HG02884 (cell line): Measurements from ENCODE around the gene BICD1.

ENCODE experiments used
- ATAC-seq: cut with Tn5 transposase; IDR thresholded peaks from one replicate; pipeline ENCODE4 v1.9.1; 2021; ENCODE audit warnings: mild to moderate bottlenecking, moderate library complexity; ENCODE audit not compliant: unreplicated experiment

The BICD1 gene

DNA sequence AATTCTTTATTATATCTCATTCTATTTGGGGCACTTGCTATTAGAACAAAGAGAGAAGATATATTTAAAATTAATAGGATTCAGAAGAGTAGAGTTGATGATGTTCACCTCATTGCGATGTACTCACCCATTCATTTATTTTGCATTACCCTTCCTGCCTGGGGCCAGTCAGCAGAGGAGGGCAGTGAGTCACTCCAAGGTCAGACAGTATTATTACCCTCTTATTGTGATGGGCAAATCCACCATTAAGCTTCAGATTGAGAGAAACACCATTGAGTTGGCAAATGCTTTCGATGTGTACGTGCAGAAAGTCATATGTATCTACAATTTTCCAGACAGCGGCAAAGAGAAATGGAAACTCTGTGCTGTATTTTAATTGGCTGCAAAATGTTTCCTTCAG, 134.2 kb downstream of the BICD1 start:
- no peak for ATAC-seq

GRCh38 chr12:32242641-32243040, 136.0 kb downstream of the BICD1 start:
- ATAC-seq, result no peak

GRCh38 chr12:32248441-32249140, 141.9 kb downstream of the BICD1 start:
- no peak for ATAC-seq

DNA sequence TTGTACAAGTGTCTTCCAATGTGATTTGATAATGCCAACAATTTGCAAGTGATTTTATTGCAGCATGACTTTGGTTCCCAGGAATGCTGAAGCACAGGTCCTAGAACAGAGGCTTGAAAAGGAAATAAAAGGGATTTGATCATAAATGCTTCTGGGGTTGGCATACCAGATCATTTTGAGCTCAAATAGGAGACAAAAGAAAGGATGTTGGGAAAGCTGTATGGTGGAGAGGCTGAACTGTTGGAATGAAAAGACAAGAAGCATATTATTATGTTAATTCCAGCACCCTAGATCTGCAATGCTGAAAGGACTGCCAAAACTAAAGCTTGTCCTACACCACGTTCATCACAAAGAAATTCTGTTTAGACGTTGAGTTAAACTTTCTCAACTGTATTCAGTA, 143.1 kb downstream of the BICD1 start:
- ATAC-seq, result no peak

DNA sequence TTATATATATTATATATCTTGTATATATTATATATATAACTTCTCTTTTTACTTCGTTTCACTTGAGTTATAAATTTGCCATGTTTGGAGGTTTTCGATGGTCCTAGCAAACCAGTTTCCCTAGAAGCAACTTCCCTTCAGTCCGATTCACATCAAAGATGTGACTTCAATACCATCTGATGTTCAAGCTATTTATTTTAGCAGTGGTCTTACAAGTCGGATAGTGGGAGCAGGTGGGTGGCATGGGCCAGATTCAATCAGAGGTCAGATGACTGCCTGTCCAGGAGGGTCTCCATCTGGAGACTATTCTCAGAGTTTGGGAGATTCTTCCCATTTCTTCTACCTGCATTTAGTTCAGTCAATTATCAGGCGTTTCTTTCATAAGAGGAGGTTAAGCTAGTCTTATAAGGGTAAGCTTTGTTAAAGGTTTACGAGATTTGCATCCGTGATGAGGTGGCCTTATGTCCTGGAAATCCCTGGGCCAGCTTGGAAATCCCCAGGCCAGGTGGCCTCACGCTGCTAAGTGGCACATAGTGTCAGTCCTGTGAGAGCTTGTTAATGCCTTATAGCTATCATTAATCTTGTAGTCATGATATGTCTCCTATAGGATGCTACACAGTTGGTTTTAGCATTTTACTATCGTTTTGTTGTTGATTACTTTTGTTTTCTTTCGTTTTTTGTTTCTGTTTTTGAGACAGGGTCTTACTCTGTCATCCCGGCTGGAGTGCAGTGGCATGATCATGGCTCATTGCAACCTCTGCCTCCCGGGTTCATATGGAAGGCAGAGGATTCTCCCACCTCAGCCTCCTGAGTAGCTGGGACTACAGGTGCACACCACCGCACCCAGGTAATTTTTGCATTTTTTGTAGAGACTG, 145.8 kb downstream of the BICD1 start:
- peak; percentile 85 for ATAC-seq

- ATAC-seq, result no peak
Measured at GRCh38 chr12:32253154-32253790, 146.6 kb downstream of the BICD1 start.

GRCh38 chr12:32254260-32254956, 147.8 kb downstream of the BICD1 start:
- ATAC-seq, result no peak

DNA sequence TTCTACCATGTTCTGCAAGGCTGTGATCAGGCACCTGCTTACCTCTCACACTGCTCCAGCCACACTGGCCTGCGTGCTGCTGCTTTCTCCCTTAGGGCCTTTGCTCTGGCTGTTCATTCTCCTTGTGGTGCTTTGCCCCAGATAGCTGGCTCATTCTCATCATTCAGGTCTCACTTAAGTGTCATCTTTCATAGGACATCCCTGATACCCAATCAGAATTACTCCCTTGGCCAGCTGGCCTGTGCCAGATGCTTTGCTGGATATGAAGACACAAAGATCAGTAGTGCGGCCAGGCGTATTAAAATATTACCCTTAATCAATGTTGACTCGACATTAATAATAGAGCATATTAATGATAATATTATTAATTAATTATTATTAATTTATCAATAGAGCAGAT, 148.9 kb downstream of the BICD1 start:
- ATAC-seq, result no peak

GRCh38 chr12:32257695-32258496, 151.2 kb downstream of the BICD1 start:
- no peak for ATAC-seq

DNA sequence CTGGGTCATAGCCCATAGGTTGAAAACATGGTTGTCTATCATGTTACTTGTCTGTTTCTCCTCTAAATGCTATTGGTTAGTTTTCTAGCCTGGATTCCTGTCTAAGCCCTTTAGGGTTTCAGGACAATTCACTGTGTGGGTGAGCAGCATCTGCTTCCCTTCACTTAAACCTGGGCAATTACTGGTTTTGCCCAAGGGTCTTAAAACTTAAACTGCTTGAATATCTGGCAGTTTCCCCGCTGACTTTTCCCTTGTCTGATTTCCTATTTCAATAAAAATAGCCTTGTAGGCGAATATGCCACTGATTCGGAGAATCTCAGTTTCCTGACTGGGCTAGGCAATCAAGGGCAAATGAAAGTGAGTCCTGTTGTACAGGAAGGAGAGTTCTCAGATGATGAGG, 154.0 kb downstream of the BICD1 start:
- ATAC-seq, result no peak

GRCh38 chr12:32261638-32262037, 155.0 kb downstream of the BICD1 start:
- ATAC-seq, result no peak

DNA sequence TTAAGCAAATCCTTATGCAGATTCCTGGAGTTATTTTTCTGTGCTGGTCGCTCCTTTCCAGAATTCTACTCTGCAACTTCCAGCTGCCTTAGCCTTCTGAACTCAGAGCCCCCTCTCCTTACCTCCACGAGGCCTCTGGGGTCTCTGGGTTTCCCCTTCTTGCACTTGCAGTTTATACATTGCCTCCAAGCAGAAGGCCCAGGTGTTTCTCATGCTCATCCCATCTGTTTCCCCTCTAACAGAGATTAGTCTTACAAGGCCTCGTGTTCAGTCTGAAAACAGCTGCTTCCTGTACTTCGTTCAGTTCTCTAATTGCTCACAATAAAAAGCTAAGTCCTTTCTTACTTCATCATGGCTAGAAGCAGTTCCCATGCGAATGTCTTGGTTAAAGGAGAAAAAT, 158.3 kb downstream of the BICD1 start:
- ATAC-seq, result no peak

GRCh38 chr12:32265456-32265855, 158.8 kb downstream of the BICD1 start:
- no peak for ATAC-seq

DNA sequence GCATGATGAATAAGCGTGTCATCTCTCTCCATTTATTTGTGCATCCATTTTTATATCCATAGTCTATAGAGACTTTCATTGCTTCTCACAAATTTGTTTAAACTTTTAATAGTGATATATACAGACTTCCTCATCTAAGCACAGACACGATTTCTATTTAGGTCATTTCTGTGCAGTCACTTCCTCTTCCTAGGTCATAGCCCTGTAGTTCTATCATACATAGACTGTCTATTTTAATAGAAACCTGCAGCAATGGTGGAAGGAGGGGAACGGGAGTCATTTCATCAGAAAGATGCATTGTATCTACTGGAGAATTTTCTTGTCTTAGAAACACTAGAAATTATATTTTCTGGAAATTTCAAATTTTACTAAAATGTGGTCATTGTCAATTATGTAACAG, 159.3 kb downstream of the BICD1 start:
- peak; percentile 64 for ATAC-seq

GRCh38 chr12:32266756-32267155, 160.1 kb downstream of the BICD1 start:
- no peak for ATAC-seq

DNA sequence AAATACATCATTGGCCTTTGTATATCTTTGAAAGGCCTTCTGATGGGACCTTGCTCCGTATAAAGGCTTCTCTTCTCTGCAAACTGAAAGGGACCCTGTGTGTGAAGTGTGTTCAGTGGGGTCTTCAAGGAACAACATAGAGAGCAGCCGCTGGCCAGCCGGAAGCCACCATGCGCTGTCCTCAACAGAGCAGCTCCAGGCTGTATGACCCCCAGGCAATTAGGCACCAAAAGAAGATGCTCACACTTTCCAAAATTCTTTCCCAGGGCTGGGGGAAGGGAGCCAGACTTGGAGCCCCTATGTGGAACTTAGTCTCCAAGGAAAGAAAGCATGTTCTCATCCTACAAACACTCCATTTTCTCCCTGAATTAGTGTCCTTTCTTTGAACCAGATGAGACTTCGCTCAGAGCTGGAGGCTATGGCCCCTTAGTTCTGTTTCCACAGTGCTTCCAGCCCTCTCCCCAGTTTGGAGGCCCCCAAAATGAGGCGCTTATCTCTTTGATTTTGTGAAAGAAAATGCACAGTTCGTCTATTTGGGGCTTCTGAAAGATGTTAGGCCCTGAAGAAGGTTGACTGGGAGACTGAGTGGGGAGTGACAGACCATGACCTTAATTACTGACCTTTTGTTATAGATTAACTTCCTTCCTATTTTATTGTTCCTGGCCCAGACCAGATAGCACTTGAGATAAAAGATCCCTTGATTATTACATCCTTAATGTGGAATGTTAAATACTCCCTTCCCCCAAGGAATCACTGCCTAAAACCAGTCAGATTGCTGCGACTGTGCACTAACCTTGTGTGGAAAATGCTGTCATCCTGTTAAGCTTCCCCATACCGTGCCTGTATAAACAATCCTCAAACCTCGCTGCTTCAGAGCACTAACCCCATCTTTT, 164.4 kb downstream of the BICD1 start:
- no peak for ATAC-seq

DNA sequence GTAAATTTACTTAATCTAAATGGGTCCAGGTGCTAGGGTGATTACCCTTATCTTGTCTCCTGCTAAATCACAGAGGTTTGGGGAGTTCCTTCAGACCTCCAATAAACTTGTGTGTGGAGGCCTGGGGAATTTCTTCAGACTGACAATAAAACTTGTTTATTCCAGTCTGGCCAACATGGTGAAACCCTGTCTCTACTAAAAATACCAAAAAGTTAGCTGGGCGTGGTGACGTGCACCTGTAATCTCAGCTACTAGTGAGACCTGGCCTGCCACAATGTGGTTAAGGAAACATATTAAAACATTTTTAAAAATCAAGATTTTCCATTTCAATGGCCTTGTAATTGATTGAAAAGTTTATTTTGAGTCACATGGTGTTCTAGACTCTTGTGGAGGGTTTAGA, 165.8 kb downstream of the BICD1 start:
- ATAC-seq, result peak; percentile 39

DNA sequence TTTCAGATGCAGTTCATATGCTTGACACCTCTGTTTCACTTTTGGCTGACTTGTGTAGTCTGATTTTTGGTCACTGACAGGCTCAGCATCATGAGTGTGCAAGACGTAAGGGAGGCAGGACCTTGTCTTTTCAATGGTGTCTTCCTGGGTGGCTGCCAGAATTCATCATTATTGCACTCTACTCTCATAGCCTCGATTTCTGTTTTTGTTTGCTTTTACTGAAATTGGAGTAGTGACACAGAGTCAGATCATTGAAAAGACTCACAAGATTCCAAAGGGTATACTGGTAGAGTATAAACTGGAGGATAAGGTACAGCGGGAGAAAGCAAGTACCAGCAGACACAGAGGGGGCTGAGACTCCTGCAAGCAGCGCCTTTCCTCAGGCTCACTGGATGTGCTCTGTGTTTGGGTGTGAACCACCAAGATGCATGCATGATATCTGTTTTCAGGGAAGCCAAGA, 166.4 kb downstream of the BICD1 start:
- ATAC-seq, result peak; percentile 53

- peak; percentile 93 for ATAC-seq
Measured at GRCh38 chr12:32273712-32274111, 167.1 kb downstream of the BICD1 start.
